ENCODE data around the gene IPO11. TPM values are rescaled to one million over a fixed set of nuclear protein-coding genes. Genes with fewer than 3 reads are reported as not detected.

IPO11 gene
- total RNA-seq, 4 donors from 2014 or later: 20.4 to 44.6 (median 34.1) TPM

DNA sequence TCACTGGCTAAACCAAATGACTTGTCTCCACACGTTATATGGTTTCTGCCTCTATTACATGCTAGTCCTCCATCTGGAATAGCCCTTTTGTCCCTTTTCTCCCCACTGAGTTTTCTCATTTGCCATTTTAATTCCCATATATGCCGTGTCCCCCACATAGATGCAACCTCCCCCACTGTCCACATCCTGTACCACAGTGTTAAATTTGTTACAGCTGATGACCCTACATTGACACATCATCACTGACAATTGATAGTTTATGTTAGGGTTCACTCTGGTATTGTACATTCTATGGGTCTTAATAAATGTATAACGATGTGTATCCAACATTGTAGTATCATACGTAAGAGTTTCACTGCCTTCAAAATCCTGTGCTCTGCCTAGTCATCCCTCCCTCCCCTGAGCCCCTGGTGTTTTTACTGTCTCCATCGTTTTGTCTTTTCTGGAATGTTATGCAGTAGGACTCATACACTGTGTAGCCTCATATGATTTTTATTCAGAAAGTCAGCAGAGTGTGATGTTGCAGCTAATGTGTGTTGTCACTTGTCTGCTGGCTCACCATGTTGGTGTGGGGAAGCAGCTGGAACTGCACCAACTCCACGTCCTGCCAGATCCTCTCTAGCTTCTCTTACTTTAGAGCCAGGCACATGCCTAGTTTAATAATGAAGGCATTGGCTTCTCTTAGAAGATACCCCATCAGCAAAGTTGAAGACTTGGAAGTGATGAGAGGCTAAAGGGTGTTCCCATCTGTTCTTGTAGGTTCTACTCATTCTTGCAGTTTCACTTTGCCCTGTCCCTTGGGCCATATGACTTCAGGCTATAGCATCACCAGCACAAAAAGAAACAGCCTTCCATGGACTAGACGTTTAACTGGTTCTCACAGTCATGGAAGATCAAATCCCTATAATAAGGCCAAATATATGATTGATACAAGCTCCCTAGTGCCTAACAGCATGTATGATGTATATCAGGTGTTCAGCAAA is 196.3 kb downstream of the IPO11 start:
- Histone ChIP-seq H3K4me1 (no peaks in the 10 kb centered on the region), H3K36me3 (peaks cover 0 to 26% (median 0%) of the 10 kb centered on the region in 3 donors), H3K4me3 (no peak overlapping the region), H3K27ac (no peak overlapping the region), H3K9me3 (no peaks in the 10 kb centered on the region), H3K27me3 (no peaks in the 10 kb centered on the region)
- WGBS, 2 donors: 88 to 90% methylated on average over 7 of the region's 7 CpGs
- TF ChIP-seq EP300 (IDR thresholded peaks at IDR 0.05): no peak
- no peak for TF ChIP-seq POLR2A (IDR thresholded peaks at IDR 0.05)
- TF ChIP-seq CTCF (IDR thresholded peaks at IDR 0.05): no peak
- no peak for DNase-seq (ENCODE audit: low spot score in 2 of 2)

DNA sequence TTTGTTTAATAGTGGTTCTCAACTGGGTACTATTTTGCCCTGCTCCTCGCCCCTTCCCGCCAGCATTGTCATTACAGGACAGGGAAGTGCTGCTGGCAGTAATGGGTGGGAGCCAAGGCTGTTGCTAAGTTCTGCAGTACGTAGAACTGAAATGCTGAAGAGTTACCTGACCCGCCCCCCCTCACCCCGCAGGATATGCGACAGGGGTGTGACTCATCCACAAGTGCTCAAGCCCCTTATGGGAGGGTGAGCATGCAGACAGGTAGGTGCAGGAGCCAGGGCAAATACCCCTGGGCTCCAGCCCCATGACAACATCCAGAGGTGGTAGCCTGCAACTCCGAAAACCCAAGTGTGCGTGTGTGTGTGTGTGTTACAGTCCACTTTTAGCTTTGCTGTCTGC is 201.8 kb downstream of the IPO11 start:
- H3K4me3 ChIP-seq: no peak overlapping the region
- TF ChIP-seq POLR2A (IDR thresholded peaks at IDR 0.05) (no peak), EP300 (IDR thresholded peaks at IDR 0.05) (no peak)
- no peak for DNase-seq (ENCODE audit: low spot score in 2 of 2)
- H3K27me3 ChIP-seq: no peaks in the 10 kb centered on the region
- 98% methylated on average over 8 of the region's 8 CpGs for WGBS, 2 donors
- H3K36me3 ChIP-seq: peaks cover 0 to 17% (median 0%) of the 10 kb centered on the region in 3 donors
- H3K9me3 ChIP-seq: no peaks in the 10 kb centered on the region
- H3K27ac ChIP-seq: no peak overlapping the region
- no peaks in the 10 kb centered on the region for H3K4me1 ChIP-seq

GRCh38 chr5:62616615-62617277 is 204.2 kb downstream of the IPO11 start:
- H3K4me1 ChIP-seq: no peaks in the 10 kb centered on the region

GRCh38 chr5:62617943-62618342 is 205.4 kb downstream of the IPO11 start:
- Histone ChIP-seq H3K9me3 (no peaks in the 10 kb centered on the region), H3K36me3 (peaks cover 0 to 19% (median 0%) of the 10 kb centered on the region in 3 donors), H3K4me3 (no peak overlapping the region), H3K27me3 (no peaks in the 10 kb centered on the region), H3K4me1 (no peaks in the 10 kb centered on the region), H3K27ac (no peak overlapping the region)
- TF ChIP-seq EP300 (IDR thresholded peaks at IDR 0.05) (no peak), CTCF (IDR thresholded peaks at IDR 0.05) (no peak), POLR2A (IDR thresholded peaks at IDR 0.05) (no peak)
- no peak for DNase-seq (ENCODE audit: low spot score in 2 of 2)

More at GRCh38 chr5:62616615-62617277, 204.2 kb downstream of the IPO11 start:
- DNase-seq (ENCODE audit: low spot score in 2 of 2): no peak
- no peak overlapping the region for H3K27ac ChIP-seq
- peaks cover 0 to 19% (median 0%) of the 10 kb centered on the region in 3 donors for H3K36me3 ChIP-seq
- TF ChIP-seq EP300 (IDR thresholded peaks at IDR 0.05) (no peak), CTCF (IDR thresholded peaks at IDR 0.05) (no peak), POLR2A (IDR thresholded peaks at IDR 0.05) (no peak)
- no peaks in the 10 kb centered on the region for H3K9me3 ChIP-seq
- H3K27me3 ChIP-seq: no peaks in the 10 kb centered on the region
- WGBS, 2 donors: 83 to 88% methylated on average over 2 of the region's 2 CpGs
- no peak overlapping the region for H3K4me3 ChIP-seq

DNA sequence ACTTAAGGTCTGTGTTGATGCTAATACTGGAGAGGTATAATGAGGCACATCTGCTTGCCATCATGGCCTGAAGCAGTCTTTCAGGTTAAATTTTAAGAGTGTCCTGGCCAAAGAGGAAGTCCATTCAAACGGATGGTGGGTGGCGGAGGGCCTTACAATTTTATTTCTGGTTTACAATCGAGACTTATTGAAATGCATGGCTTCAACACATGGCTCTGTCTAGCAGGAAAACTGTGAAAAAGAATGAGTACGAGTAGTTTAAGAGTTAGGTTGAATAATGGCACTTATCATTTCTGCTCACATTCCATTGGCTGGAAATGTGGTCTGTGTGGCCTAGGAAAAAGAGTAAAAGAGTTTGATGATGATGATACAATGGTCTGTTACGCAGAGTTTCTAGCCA is 208.2 kb downstream of the IPO11 start:
- H3K4me1 ChIP-seq: no peaks in the 10 kb centered on the region
- TF ChIP-seq CTCF (IDR thresholded peaks at IDR 0.05) (no peak), EP300 (IDR thresholded peaks at IDR 0.05) (no peak), POLR2A (IDR thresholded peaks at IDR 0.05) (no peak)
- H3K9me3 ChIP-seq: no peaks in the 10 kb centered on the region
- no peak overlapping the region for H3K4me3 ChIP-seq
- 88% methylated on average over 5 of the region's 5 CpGs for WGBS, 2 donors
- H3K27me3 ChIP-seq: no peaks in the 10 kb centered on the region
- no peak overlapping the region for H3K27ac ChIP-seq
- no peak for DNase-seq (ENCODE audit: low spot score in 2 of 2)
- H3K36me3 ChIP-seq: peaks cover 0 to 8% (median 0%) of the 10 kb centered on the region in 3 donors
